SU-DHL-6 (cell line): Measurements from ENCODE around the gene TBX2.

ENCODE experiments used
- H2AFZ ChIP-seq: fragments of 200-600 bp; sonication (generic); 2 replicates; pipeline ENCODE4 v1.6.1; 2014; ENCODE audit warnings: low read depth, mild to moderate bottlenecking, moderate library complexity, mixed read lengths, antibody characterized with exemption, low read length; ENCODE audit not compliant: severe bottlenecking
- H3F3A ChIP-seq: fragments of 200-600 bp; shearing (Covaris generic); 2 replicates; pipeline ENCODE4 v1.6.0; 2016; ENCODE audit warnings: antibody characterized with exemption, mild to moderate bottlenecking; ENCODE audit not compliant: insufficient read depth
- H3K27ac ChIP-seq: fragments of 200-600 bp; sonication (generic); 2 replicates; pipeline ENCODE4 v1.5.1; 2016; ENCODE audit warnings: low read depth, mild to moderate bottlenecking, low read length, moderate library complexity, mixed read lengths
- H3K27me3 ChIP-seq: fragments of 200-600 bp; sonication (generic), shearing (Covaris generic); 2 replicates; pipeline ENCODE4 v1.6.0; 2014; ENCODE audit warnings: mild to moderate bottlenecking, low read length
- H3K36me3 ChIP-seq: fragments of 200-600 bp; sonication (generic); 2 replicates; pipeline ENCODE4 v1.6.1; 2014; ENCODE audit warnings: mild to moderate bottlenecking, low read length, mixed read lengths
- H3K4me2 ChIP-seq: fragments of 300-600, 200-600 bp; shearing (Covaris generic), sonication (generic); 2 replicates; pipeline ENCODE4 v1.6.0; 2014; ENCODE audit warnings: low read length, low read depth, mild to moderate bottlenecking; ENCODE audit not compliant: poor library complexity, severe bottlenecking
- H3K4me3 ChIP-seq: fragments of 200-600 bp; sonication (generic); 2 replicates; pipeline ENCODE4 v1.5.1; 2014; ENCODE audit warnings: antibody characterized with exemption, low read length, mild to moderate bottlenecking, mixed read lengths; ENCODE audit not compliant: insufficient read depth, poor library complexity, severe bottlenecking
- H3K79me2 ChIP-seq: fragments of 200-600 bp; sonication (generic); 2 replicates; pipeline ENCODE4 v1.6.1; 2014; ENCODE audit warnings: mild to moderate bottlenecking, low read length, moderate library complexity; ENCODE audit not compliant: insufficient read depth
- H3K9ac ChIP-seq: fragments of 200-600 bp; sonication (generic); 2 replicates; pipeline ENCODE4 v1.7.0; 2014; ENCODE audit warnings: mild to moderate bottlenecking, low read length
- H3K9me2 ChIP-seq: fragments of 200-600 bp; sonication (generic); replicated peaks from 2 replicates; pipeline ENCODE4 v1.6.1; 2014; ENCODE audit warnings: low read length; ENCODE audit not compliant: insufficient read depth
- H3K9me3 ChIP-seq: fragments of 200-600 bp; sonication (generic); 2 replicates; pipeline ENCODE4 v1.6.1; 2014; ENCODE audit warnings: low read length, mixed read lengths; ENCODE audit not compliant: insufficient read depth
- H4K20me1 ChIP-seq: fragments of 200-600 bp; sonication (generic); 2 replicates; pipeline ENCODE4 v1.6.1; 2014; ENCODE audit warnings: low read depth, mild to moderate bottlenecking, antibody characterized with exemption, low read length, moderate library complexity, mixed read lengths
- CTCF ChIP-seq: fragments of 200-600 bp; sonication (generic); IDR thresholded peaks from one replicate; pipeline ENCODE4 v1.5.1; 2017; ENCODE audit warnings: antibody characterized with exemption, mild to moderate bottlenecking, low read length, moderate library complexity; ENCODE audit not compliant: insufficient read depth, poor library complexity, severe bottlenecking
- EZH2phosphoT487 ChIP-seq: fragments of 200-600 bp; sonication (generic), shearing (Covaris generic); conservative IDR thresholded peaks from 2 replicates; pipeline ENCODE4 v1.6.1; 2018; ENCODE audit warnings: mild to moderate bottlenecking, antibody characterized with exemption, low read length, moderate library complexity, mixed read lengths

Gene TBX2

GRCh38 chr17:61362852-61363600 lies 36.6 kb upstream of the TBX2 start:
- TF ChIP-seq CTCF (no peak), EZH2phosphoT487 (no peak)
- H3K79me2 ChIP-seq = no peaks in the 10 kb centered on the region
- no peaks in the 10 kb centered on the region for H3K9me2 ChIP-seq
- no peak overlapping the region for H3K9ac ChIP-seq
- H3F3A ChIP-seq = no peaks in the 10 kb centered on the region
- H2AFZ ChIP-seq = no peak overlapping the region
- H4K20me1 ChIP-seq = no peaks in the 10 kb centered on the region
- H3K9me3 ChIP-seq = no peaks in the 10 kb centered on the region
- no peaks in the 10 kb centered on the region for H3K27me3 ChIP-seq
- no peak overlapping the region for H3K27ac ChIP-seq
- H3K4me3 ChIP-seq = no peak overlapping the region
- H3K4me2 ChIP-seq = no peak overlapping the region
- no peaks in the 10 kb centered on the region for H3K36me3 ChIP-seq

- Histone ChIP-seq H3K9me3 (no peaks in the 10 kb centered on the region), H3K27me3 (no peaks in the 10 kb centered on the region), H3K4me3 (no peak overlapping the region), H3K79me2 (no peaks in the 10 kb centered on the region), H4K20me1 (no peaks in the 10 kb centered on the region), H3K9ac (no peak overlapping the region), H3K4me2 (no peak overlapping the region), H3F3A (no peaks in the 10 kb centered on the region), H2AFZ (no peak overlapping the region), H3K36me3 (no peaks in the 10 kb centered on the region), H3K27ac (no peak overlapping the region), H3K9me2 (no peaks in the 10 kb centered on the region)
- TF ChIP-seq CTCF = no peak
- TF ChIP-seq EZH2phosphoT487 = no peak
These were observed 35.8 kb upstream of the TBX2 start for GRCh38 chr17:61363601-61364462.

GRCh38 chr17:61364463-61364846 lies 35.2 kb upstream of the TBX2 start:
- Histone ChIP-seq H4K20me1 (no peaks in the 10 kb centered on the region), H3F3A (no peaks in the 10 kb centered on the region), H3K9me2 (no peaks in the 10 kb centered on the region), H3K27me3 (no peaks in the 10 kb centered on the region), H3K9me3 (no peaks in the 10 kb centered on the region), H3K4me2 (no peak overlapping the region), H2AFZ (no peak overlapping the region), H3K4me3 (no peak overlapping the region), H3K9ac (no peak overlapping the region), H3K36me3 (no peaks in the 10 kb centered on the region), H3K27ac (no peak overlapping the region), H3K79me2 (no peaks in the 10 kb centered on the region)
- TF ChIP-seq EZH2phosphoT487 (no peak), CTCF (no peak)
